Heart right ventricle (tissue), 16 donors: Measurements from ENCODE around the gene HID1. TPM values are rescaled to one million over a fixed set of nuclear protein-coding genes. Genes with fewer than 3 reads are reported as not detected.

Experiments
- ATAC-seq, 8 donors: fragments of 200-7000 bp; cut with Tn5 transposase; one replicate each; pipeline ENCODE4 v1.9.1; 2020; ENCODE audit warnings: mild to moderate bottlenecking in 8 of 8, moderate library complexity in 8 of 8, moderate number of reproducible peaks in 1 of 8
- DNase-seq, 2 donors: peaks; one replicate each; pipeline ENCODE4 v3.0.0-alpha.2; 2020
- H3K27ac ChIP-seq, 10 donors: fragments of 200-600 bp; sonication (generic) in 2 of 10; one replicate each; pipeline versions ENCODE4 v1.5.0 to v1.8.0; 2020 to 2022; ENCODE audit warnings: mild to moderate bottlenecking in 3 of 10
- H3K27me3 ChIP-seq, 7 donors: fragments of 200-600 bp; one replicate each; pipeline ENCODE4 v1.8.0; 2021 to 2022; ENCODE audit warnings: mild to moderate bottlenecking in 2 of 7
- H3K36me3 ChIP-seq, 9 donors: fragments of 200-600 bp; sonication (generic) in 1 of 9; one replicate each; pipeline versions ENCODE4 v1.5.0 to v1.8.0; 2020 to 2022; ENCODE audit warnings: mild to moderate bottlenecking in 2 of 9
- H3K4me1 ChIP-seq, 9 donors: fragments of 200-600 bp; sonication (generic) in 1 of 9; one replicate each; pipeline versions ENCODE4 v1.5.0 to v1.8.0; 2020 to 2022; ENCODE audit warnings: mild to moderate bottlenecking in 4 of 9
- H3K4me3 ChIP-seq, 10 donors: fragments of 200-600 bp; sonication (generic) in 2 of 10; one replicate each; pipeline versions ENCODE4 v1.5.0 to v1.8.0; 2020 to 2022; ENCODE audit warnings: mild to moderate bottlenecking in 7 of 10, moderate library complexity in 2 of 10
- H3K9me3 ChIP-seq, 11 donors: fragments of 200-600 bp in 10 of 11; sonication (generic) in 2 of 11; one replicate each; pipeline versions ENCODE4 v1.5.0 to v1.8.0; 2013 to 2022; ENCODE audit warnings: mild to moderate bottlenecking in 2 of 11, control low read depth in 1 of 11, moderate library complexity in 1 of 11
- CTCF ChIP-seq, 9 donors: fragments of 200-600 bp; sonication (generic) in 2 of 9; IDR thresholded peaks; one replicate each; pipeline versions ENCODE4 v1.5.0 to v1.8.0; 2021 to 2022; ENCODE audit warnings: antibody characterized with exemption in 9 of 9, mild to moderate bottlenecking in 5 of 9, moderate library complexity in 1 of 9
- WGBS, 2 donors: extraction: QIAGEN DNeasy Blood & Tissue Kit; methylation state at CpG; one replicate each; pipeline ENCODE4 v1.1.7; 2013; ENCODE audit warnings: inconsistent platforms in 1 of 2; 5-methylcytosine and 5-hydroxymethylcytosine counted together
- intact Hi-C, 10 donors: fragments of 100-400 bp; cut with DNase I; formaldehyde crosslinking; loops; one replicate each; pipeline versions ENCODE4 v1.11.1 to v1.14.2; 2022
- polyA plus RNA-seq, 2 donors: library from polyadenylated mRNA; stranded (reverse); fragments of 200-250 nt; gene quantifications; one replicate each; pipeline ENCODE4 v1.2.3, GENCODE V29; 2013
- total RNA-seq, 10 donors: library from RNA; stranded (reverse); fragmentation: NEBNext Ultra II Directional in 3 of 10; extraction: Animal tissue kit (Norgen Biotek cat#: 25700) in 3 of 10; gene quantifications; one replicate each; pipeline versions ENCODE4 v1.2.1 to v1.2.4, GENCODE V29; 2021 to 2023
- donor health status: Arrhythmogenic right ventricular cardiomyopathy.
- donor health status: ischemic (EF 13 %, LVEDD 7.1; RV severe dilation, severe dysfunction).
- donor health status: healthy with polysubstance abuse.
- donor health status: DM: no; HTN: yes; CAD: no.
- donor health status: DM: no; HTN: no; CAD: no.
- donor health status: ischemic (EF 25% LVEDD 6.9; RV normal size, moderate dysfunction).
- donor health status: ischemic (EF 25% LVEDD 5.7; RV mildly dilated, moderate dysfunction).
- donor health status: healthy.
- donor health status: DM: yes; HTN: yes; CAD: no.
- donor health status: Ischemic cardiomyopathy.
- donor health status: ischemic (EF 35%, LVEDD 5.7; RV mildly dilated, moderate dysfunction).
- donor health status: nonischemic (EF 11% LVEDD 7.7; RV severe dilation, severe dysfunction).
- donor health status: DM: yes; HTN: yes; CAD: no.
- donor health status: PGD.
- donor health status: ischemic (EF 29% LVEDD 5.4; RV normal size, mild dysfunction).
- donor health status: nonischemic (EF 23%, LVEDD 6.1; RV moderate dilation, normal function).

The HID1 gene
- total and polyA plus RNA-seq, 12 donors, result 3.9 to 23.8 (median 9.5) TPM

- 88 to 90% methylated on average over 76 of the region's 76 CpGs for WGBS, 2 donors
- DNase-seq, result no peak
- ATAC-seq, result no peak
These were observed 30.8 kb upstream of the HID1 start for GRCh38 chr17:75003070-75003956.

GRCh38 chr17:75001915-75002843 lies 29.6 kb upstream of the HID1 start:
- ATAC-seq (no peak), DNase-seq (no peak)
- TF ChIP-seq CTCF (IDR thresholded peaks at IDR 0.05), result no peak
- H3K27me3 ChIP-seq, result no peaks in the 10 kb centered on the region
- WGBS, 2 donors, result 94 to 97% methylated on average over 15 of the region's 15 CpGs
- no peaks in the 10 kb centered on the region for H3K9me3 ChIP-seq
- H3K4me1 ChIP-seq, result peaks cover 0 to 24% (median 11%) of the 10 kb centered on the region in 9 donors
- H3K36me3 ChIP-seq, result peaks cover 0 to 77% (median 46%) of the 10 kb centered on the region in 9 donors
- intact Hi-C loops, result no loop called here
- no peak overlapping the region for H3K4me3 ChIP-seq
- no peak overlapping the region for H3K27ac ChIP-seq

More at GRCh38 chr17:75003070-75003956, 30.8 kb upstream of the HID1 start:
- intact Hi-C loops, result no loop called here
- TF ChIP-seq CTCF (IDR thresholded peaks at IDR 0.05), result no peak
- Histone ChIP-seq H3K36me3 (peaks cover 0 to 73% (median 46%) of the 10 kb centered on the region in 9 donors), H3K9me3 (no peaks in the 10 kb centered on the region), H3K4me1 (peaks cover 0 to 20% (median 10%) of the 10 kb centered on the region in 9 donors), H3K4me3 (no peak overlapping the region), H3K27ac (no peak overlapping the region), H3K27me3 (no peaks in the 10 kb centered on the region)

- no peaks in the 10 kb centered on the region for H3K27me3 ChIP-seq
- H3K4me1 ChIP-seq, result peaks cover 0 to 24% (median 11%) of the 10 kb centered on the region in 9 donors
- peak overlapping the region in 8 of 10 donors; percentile 36 to 74 (median 52) for H3K27ac ChIP-seq
- ATAC-seq (peak in 7 of 8 donors; percentile 49 to 86 (median 75)), DNase-seq (peak in 1 of 2 donors; percentile 18)
- no peak for TF ChIP-seq CTCF (IDR thresholded peaks at IDR 0.05)
- intact Hi-C loops, result no loop called here
- H3K9me3 ChIP-seq, result no peaks in the 10 kb centered on the region
- H3K4me3 ChIP-seq, result no peak overlapping the region
- WGBS, 2 donors, result 71 to 93% methylated on average over 4 of the region's 4 CpGs
- peaks cover 0 to 70% (median 39%) of the 10 kb centered on the region in 9 donors for H3K36me3 ChIP-seq
These were observed 27.0 kb upstream of the HID1 start for GRCh38 chr17:74999523-74999922.

GRCh38 chr17:74998783-74999182 lies 26.2 kb upstream of the HID1 start:
- ATAC-seq (peak; percentile 72 to 91 (median 84)), DNase-seq (peak; percentile 41 to 53)
- H3K9me3 ChIP-seq, result no peaks in the 10 kb centered on the region
- H3K27ac ChIP-seq, result peak overlapping the region; percentile 18 to 74 (median 60)
- intact Hi-C loops, result no loop called here
- no peak for TF ChIP-seq CTCF (IDR thresholded peaks at IDR 0.05)
- peaks cover 0 to 70% (median 31%) of the 10 kb centered on the region in 9 donors for H3K36me3 ChIP-seq
- H3K27me3 ChIP-seq, result no peaks in the 10 kb centered on the region
- peaks cover 0 to 30% (median 11%) of the 10 kb centered on the region in 9 donors for H3K4me1 ChIP-seq
- no peak overlapping the region for H3K4me3 ChIP-seq
- 42 to 56% methylated on average over 6 of the region's 6 CpGs for WGBS, 2 donors
